ENCODE measurements around the gene ZBTB21. TPM values are rescaled to one million over a fixed set of nuclear protein-coding genes. Genes with fewer than 3 reads are reported as not detected.

Gene ZBTB21
- total and polyA plus RNA-seq, 2 of the 4 experiments (the other 2 are of a cell fraction), result 6.8 to 12.0 TPM

DNA sequence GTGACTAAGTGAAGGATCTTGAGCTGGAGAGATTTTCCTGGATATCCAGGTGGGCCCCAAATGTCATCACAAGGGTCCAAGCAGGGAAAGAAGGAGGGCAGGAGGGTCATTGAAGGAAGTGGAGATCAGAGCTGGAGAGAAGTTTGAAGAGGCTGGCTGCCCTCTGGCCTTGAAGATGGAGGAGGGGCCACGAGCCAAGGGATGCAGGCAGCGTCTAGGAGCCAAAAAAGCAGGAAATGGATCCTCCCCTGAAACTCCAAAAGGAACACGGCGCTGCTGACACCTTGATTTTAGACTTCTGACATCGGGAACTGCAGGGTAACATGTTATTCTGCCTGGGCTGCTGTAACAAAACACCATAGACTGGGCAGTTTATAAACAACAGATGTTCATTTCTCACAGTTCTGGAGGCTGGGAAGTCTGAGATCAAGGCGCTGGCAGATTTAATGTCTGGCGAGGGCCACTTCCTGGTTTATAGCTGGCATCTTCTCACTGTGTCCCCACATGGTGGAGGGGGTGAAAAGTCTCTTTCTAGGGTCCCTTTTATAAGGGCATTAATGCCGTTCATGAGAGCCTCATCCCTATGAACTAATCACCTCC is 28.8 kb upstream of the ZBTB21 start:
- Histone ChIP-seq H2AFZ (replicated peaks; ENCODE audit: low read length, poor library complexity) (peak overlapping the region; percentile 74), H3K9ac (ENCODE audit: low read depth, low read length) (peak overlapping the region; percentile 62; the same call in 1 of the 2 replicates), H2BK120ac (ENCODE audit: low read depth, low read length) (peak overlapping the region; percentile 100), H3K79me1 (ENCODE audit: low read depth in 1 of 2, low read length in 2 of 2) (peaks cover 0 to 3% of the 10 kb centered on the region in 2 experiments; a peak in 1 of 4 replicates), H3K4me1 (ENCODE audit: control insufficient read depth, insufficient read depth, low read length) (peaks cover 26% of the 10 kb centered on the region), H2BK15ac (ENCODE audit: low read depth, low read length) (peak overlapping the region; percentile 98), H3K4me3 (ENCODE audit: insufficient read depth, low read depth, low read length) (no peak overlapping the region), H2AK5ac (ENCODE audit: low read depth, low read length) (peak overlapping the region; percentile 98), H3K4ac (ENCODE audit: low read depth, low read length) (peak overlapping the region; percentile 100), H2AK9ac (replicated peaks; ENCODE audit: low read depth, low read length, poor library complexity) (peak overlapping the region; percentile 97), H3K4me2 (ENCODE audit: low read depth, low read length) (no peak overlapping the region), H3K27me3 (ENCODE audit: control insufficient read depth, insufficient read depth, low read length) (no peaks in the 10 kb centered on the region), H3K27ac (ENCODE audit: insufficient read depth, low read length) (peak overlapping the region; percentile 96), H4K20me1 (ENCODE audit: insufficient read depth, low read length) (no peaks in the 10 kb centered on the region), H2BK5ac (ENCODE audit: low read depth, low read length, poor library complexity, severe bottlenecking) (peak overlapping the region; percentile 99), H4K91ac (ENCODE audit: insufficient read depth, low read depth, low read length) (peak overlapping the region; percentile 100), H3K56ac (ENCODE audit: extremely low read depth, insufficient read depth, low read length) (peak overlapping the region; percentile 99), H3K23ac (ENCODE audit: low read depth, low read length) (peak overlapping the region; percentile 100), H3K14ac (replicated peaks; ENCODE audit: low read depth, low read length) (peak overlapping the region; percentile 99), H2BK20ac (ENCODE audit: low read depth, low read length) (peak overlapping the region; percentile 100), H3K18ac (ENCODE audit: low read depth, low read length) (peak overlapping the region; percentile 95), H4K5ac (ENCODE audit: low read depth, low read length) (peak overlapping the region; percentile 96), H3K9me1 (ENCODE audit: insufficient read depth, low read length) (peaks cover 17% of the 10 kb centered on the region), H4K8ac (ENCODE audit: low read depth in 2 of 2, low read length in 2 of 2) (peak overlapping the region; percentile 97 to 99), H3K9me3 (ENCODE audit: control insufficient read depth, insufficient read depth, low read length) (no peaks in the 10 kb centered on the region; the same call in 1 of the 2 replicates), H3K36me3 (ENCODE audit: control insufficient read depth, insufficient read depth, low read length) (no peaks in the 10 kb centered on the region)
- in situ Hi-C loops (cut with MboI; ENCODE audit: low sequenced_read_pairs) (no loop called here), intact Hi-C loops (cut with micrococcal nuclease) (loop anchor here (2.0 kb wide), 1 partner anchor 14 kb away; no protein-coding TSS in a partner anchor), dilution Hi-C loops (cut with HindIII; ENCODE audit: low sequenced_read_pairs, unreplicated experiment) (no loop called here)
- CTCF ChIA-PET, result interaction anchor here (1.3 to 1.5 kb wide), 2 partner anchors 33 to 65 kb away, joined by 3 read pairs; no protein-coding TSS in a partner anchor
- DNase-seq, result peak; percentile 87
- no peak for ATAC-seq (ENCODE audit: low read depth)
- no CpG with 5 or more reads among the region's 8 CpGs for WGBS, 2 experiments (ENCODE audit: extremely low coverage in 2 of 2, insufficient read length in 1 of 2)
- BruUV-seq (replicated peaks), result no TSS peak
- POLR2A ChIA-PET (ENCODE audit: unreplicated experiment), result no interaction called here
- TF ChIP-seq RFX5 (IDR thresholded peaks at IDR 0.05; ENCODE audit: low read depth, low read length) (no peak), SMC3 (IDR thresholded peaks at IDR 0.05; ENCODE audit: low read depth, low read length) (no peak), CHD1 (IDR thresholded peaks at IDR 0.05; ENCODE audit: low read depth, low read length) (no peak; the same call in 1 of the 2 replicates), NFE2L2 (IDR thresholded peaks at IDR 0.05; ENCODE audit: low read depth, low read length) (no peak), CEBPB (IDR thresholded peaks at IDR 0.05; ENCODE audit: low read depth, low read length) (no peak)
- TF ChIP-seq, protein P1, sequence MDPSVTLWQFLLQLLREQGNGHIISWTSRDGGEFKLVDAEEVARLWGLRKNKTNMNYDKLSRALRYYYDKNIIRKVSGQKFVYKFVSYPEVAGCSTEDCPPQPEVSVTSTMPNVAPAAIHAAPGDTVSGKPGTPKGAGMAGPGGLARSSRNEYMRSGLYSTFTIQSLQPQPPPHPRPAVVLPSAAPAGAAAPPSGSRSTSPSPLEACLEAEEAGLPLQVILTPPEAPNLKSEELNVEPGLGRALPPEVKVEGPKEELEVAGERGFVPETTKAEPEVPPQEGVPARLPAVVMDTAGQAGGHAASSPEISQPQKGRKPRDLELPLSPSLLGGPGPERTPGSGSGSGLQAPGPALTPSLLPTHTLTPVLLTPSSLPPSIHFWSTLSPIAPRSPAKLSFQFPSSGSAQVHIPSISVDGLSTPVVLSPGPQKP (IDR thresholded peaks at IDR 0.05; ENCODE audit: borderline replicate concordance, low read depth, low read length), result no peak
